GM23338 (cell line): ENCODE results near the gene NDUFA6. TPM values are rescaled to one million over a fixed set of nuclear protein-coding genes. Genes with fewer than 3 reads are reported as not detected.
A peak's percentile ranks its signal among the peaks of the same experiment; 100 is the strongest.

ENCODE experiments used
- ATAC-seq: fragments of 200-7000 bp; cut with Tn5 transposase; 3 replicates; pipeline ENCODE4 v1.9.1; 2020
- DNase-seq: peaks from one replicate; pipeline ENCODE4 v3.0.0-alpha.2; 2015; ENCODE audit warnings: low spot score
- H2AFZ ChIP-seq: fragments of 200-600 bp; sonication (generic); 2 replicates; pipeline ENCODE4 v1.8.0; 2016; ENCODE audit warnings: antibody characterized with exemption, mild to moderate bottlenecking, moderate library complexity
- H3F3A ChIP-seq: fragments of 200-600 bp; sonication (generic); replicated peaks from 2 replicates; pipeline ENCODE4 v1.8.0; 2017; ENCODE audit warnings: antibody characterized with exemption, mixed run types, low read depth
- H3K27ac ChIP-seq: fragments of 200-600 bp; sonication (generic); 2 replicates; pipeline ENCODE4 v1.6.1; 2016; ENCODE audit warnings: low read depth
- H3K27me3 ChIP-seq: fragments of 200-600 bp; sonication (generic); 2 replicates; pipeline ENCODE4 v1.8.0; 2016; ENCODE audit warnings: mild to moderate bottlenecking, mixed run types, moderate library complexity; ENCODE audit not compliant: insufficient read depth
- H3K36me3 ChIP-seq: fragments of 200-600 bp; sonication (generic); 2 replicates; pipeline ENCODE4 v1.8.0; 2016; ENCODE audit warnings: mild to moderate bottlenecking; ENCODE audit not compliant: insufficient read depth
- H3K4me1 ChIP-seq: fragments of 200-600 bp; sonication (generic); 2 replicates; pipeline ENCODE4 v1.8.0; 2016; ENCODE audit warnings: mild to moderate bottlenecking, moderate library complexity; ENCODE audit not compliant: insufficient read depth
- H3K4me2 ChIP-seq: fragments of 200-600 bp; sonication (generic); 2 replicates; pipeline ENCODE4 v1.7.1; 2017; ENCODE audit warnings: mixed run types
- H3K4me3 ChIP-seq: fragments of 200-600 bp; sonication (generic); 2 replicates; pipeline ENCODE4 v1.6.1; 2016; ENCODE audit warnings: mixed run types
- H3K79me2 ChIP-seq: fragments of 200-600 bp; sonication (generic); replicated peaks from 2 replicates; pipeline ENCODE4 v1.8.0; 2017; ENCODE audit warnings: mild to moderate bottlenecking; ENCODE audit not compliant: insufficient read depth
- H3K9me2 ChIP-seq: fragments of 200-600 bp; sonication (generic); 2 replicates; pipeline ENCODE4 v1.8.0; 2017; ENCODE audit not compliant: insufficient read depth
- H4K20me1 ChIP-seq: fragments of 200-600 bp; sonication (generic); replicated peaks from 2 replicates; pipeline ENCODE4 v1.8.0; 2017; ENCODE audit warnings: mild to moderate bottlenecking; ENCODE audit not compliant: insufficient read depth
- H3K27ac Mint-ChIP-seq: 2 replicates; pipeline ENCODE4 v1.8.0; 2020; ENCODE audit warnings: inconsistent platforms, mild to moderate bottlenecking, moderate library complexity, mixed read lengths
- H3K27me3 Mint-ChIP-seq: 3 replicates; pipeline ENCODE4 v1.8.0; 2022; ENCODE audit warnings: low read depth, mild to moderate bottlenecking, moderate library complexity, mixed read lengths, inconsistent platforms; ENCODE audit not compliant: insufficient read depth, poor library complexity
- H3K36me3 Mint-ChIP-seq: 3 replicates; pipeline ENCODE4 v1.8.0; 2021; ENCODE audit warnings: low read depth, mild to moderate bottlenecking, inconsistent platforms, moderate library complexity, mixed read lengths
- H3K4me1 Mint-ChIP-seq: 3 replicates; pipeline ENCODE4 v1.8.0; 2020; ENCODE audit warnings: mild to moderate bottlenecking, inconsistent platforms, mixed read lengths
- H3K4me3 Mint-ChIP-seq: 3 replicates; pipeline ENCODE4 v1.8.0; 2021; ENCODE audit warnings: moderate library complexity, mild to moderate bottlenecking, inconsistent platforms, mixed read lengths
- H3K9me3 Mint-ChIP-seq: 3 replicates; pipeline ENCODE4 v1.8.0; 2020; ENCODE audit warnings: moderate library complexity, mild to moderate bottlenecking, inconsistent platforms, mixed read lengths
- CTCF ChIP-seq, 2 experiments: fragments of 200-600 bp in 1 of 2; sonication (generic) in 1 of 2; conservative IDR thresholded peaks; 2 replicates each; pipeline versions ENCODE4 v1.5.1 to v1.6.1; 2016 to 2017; ENCODE audit warnings: antibody characterized with exemption in 2 of 2, low read depth in 2 of 2, mild to moderate bottlenecking in 2 of 2, moderate library complexity in 1 of 2
- NANOG ChIP-seq: IDR thresholded peaks from 2 replicates; pipeline ENCODE4 v1.6.1; 2016; ENCODE audit warnings: antibody characterized with exemption, borderline replicate concordance
- STAT1 ChIP-seq: IDR thresholded peaks from one replicate; pipeline ENCODE4 v1.6.1; 2016; ENCODE audit warnings: antibody characterized with exemption; ENCODE audit not compliant: unreplicated experiment
- polyA plus RNA-seq: library from polyadenylated mRNA; unstranded; fragments of >200 nt; fragmentation: Nextera tagmentation; extraction: Ambion mirVana; gene quantifications from 2 replicates; pipeline ENCODE4 v1.2.1, GENCODE V29; 2016
- total RNA-seq: library from RNA; depleted of rRNA; stranded (reverse); fragments of >200 nt; shearing (Covaris generic); gene quantifications from 2 replicates; pipeline ENCODE4 v1.2.3, GENCODE V29; 2014
- TF ChIP-seq, protein P1 (sequence below): fragments of 250-450 bp; sonication (Bioruptor Pico); IDR thresholded peaks from 2 replicates; pipeline ENCODE4 v1.5.0; 2020; ENCODE audit warnings: mild to moderate bottlenecking, moderate library complexity

The NDUFA6 gene
- total and polyA plus RNA-seq, 2 experiments from 2014 or later: 69.8 to 433 TPM

- H3K27me3 ChIP-seq: peaks cover 11% of the 10 kb centered on the region
- no peak overlapping the region for H3K27ac Mint-ChIP-seq
- H3K36me3 Mint-ChIP-seq: peaks cover 30% of the 10 kb centered on the region
- H3K9me3 Mint-ChIP-seq: peaks cover 2% of the 10 kb centered on the region; the same call in 2 of the 3 replicates
- peak overlapping the region; percentile 82 for H3K4me3 Mint-ChIP-seq
- H3K27me3 Mint-ChIP-seq: peaks cover 27% of the 10 kb centered on the region
- DNase-seq (no peak), ATAC-seq (peak; percentile 7)
- peaks cover 43% of the 10 kb centered on the region for H3K4me1 ChIP-seq
- TF ChIP-seq, protein P1, sequence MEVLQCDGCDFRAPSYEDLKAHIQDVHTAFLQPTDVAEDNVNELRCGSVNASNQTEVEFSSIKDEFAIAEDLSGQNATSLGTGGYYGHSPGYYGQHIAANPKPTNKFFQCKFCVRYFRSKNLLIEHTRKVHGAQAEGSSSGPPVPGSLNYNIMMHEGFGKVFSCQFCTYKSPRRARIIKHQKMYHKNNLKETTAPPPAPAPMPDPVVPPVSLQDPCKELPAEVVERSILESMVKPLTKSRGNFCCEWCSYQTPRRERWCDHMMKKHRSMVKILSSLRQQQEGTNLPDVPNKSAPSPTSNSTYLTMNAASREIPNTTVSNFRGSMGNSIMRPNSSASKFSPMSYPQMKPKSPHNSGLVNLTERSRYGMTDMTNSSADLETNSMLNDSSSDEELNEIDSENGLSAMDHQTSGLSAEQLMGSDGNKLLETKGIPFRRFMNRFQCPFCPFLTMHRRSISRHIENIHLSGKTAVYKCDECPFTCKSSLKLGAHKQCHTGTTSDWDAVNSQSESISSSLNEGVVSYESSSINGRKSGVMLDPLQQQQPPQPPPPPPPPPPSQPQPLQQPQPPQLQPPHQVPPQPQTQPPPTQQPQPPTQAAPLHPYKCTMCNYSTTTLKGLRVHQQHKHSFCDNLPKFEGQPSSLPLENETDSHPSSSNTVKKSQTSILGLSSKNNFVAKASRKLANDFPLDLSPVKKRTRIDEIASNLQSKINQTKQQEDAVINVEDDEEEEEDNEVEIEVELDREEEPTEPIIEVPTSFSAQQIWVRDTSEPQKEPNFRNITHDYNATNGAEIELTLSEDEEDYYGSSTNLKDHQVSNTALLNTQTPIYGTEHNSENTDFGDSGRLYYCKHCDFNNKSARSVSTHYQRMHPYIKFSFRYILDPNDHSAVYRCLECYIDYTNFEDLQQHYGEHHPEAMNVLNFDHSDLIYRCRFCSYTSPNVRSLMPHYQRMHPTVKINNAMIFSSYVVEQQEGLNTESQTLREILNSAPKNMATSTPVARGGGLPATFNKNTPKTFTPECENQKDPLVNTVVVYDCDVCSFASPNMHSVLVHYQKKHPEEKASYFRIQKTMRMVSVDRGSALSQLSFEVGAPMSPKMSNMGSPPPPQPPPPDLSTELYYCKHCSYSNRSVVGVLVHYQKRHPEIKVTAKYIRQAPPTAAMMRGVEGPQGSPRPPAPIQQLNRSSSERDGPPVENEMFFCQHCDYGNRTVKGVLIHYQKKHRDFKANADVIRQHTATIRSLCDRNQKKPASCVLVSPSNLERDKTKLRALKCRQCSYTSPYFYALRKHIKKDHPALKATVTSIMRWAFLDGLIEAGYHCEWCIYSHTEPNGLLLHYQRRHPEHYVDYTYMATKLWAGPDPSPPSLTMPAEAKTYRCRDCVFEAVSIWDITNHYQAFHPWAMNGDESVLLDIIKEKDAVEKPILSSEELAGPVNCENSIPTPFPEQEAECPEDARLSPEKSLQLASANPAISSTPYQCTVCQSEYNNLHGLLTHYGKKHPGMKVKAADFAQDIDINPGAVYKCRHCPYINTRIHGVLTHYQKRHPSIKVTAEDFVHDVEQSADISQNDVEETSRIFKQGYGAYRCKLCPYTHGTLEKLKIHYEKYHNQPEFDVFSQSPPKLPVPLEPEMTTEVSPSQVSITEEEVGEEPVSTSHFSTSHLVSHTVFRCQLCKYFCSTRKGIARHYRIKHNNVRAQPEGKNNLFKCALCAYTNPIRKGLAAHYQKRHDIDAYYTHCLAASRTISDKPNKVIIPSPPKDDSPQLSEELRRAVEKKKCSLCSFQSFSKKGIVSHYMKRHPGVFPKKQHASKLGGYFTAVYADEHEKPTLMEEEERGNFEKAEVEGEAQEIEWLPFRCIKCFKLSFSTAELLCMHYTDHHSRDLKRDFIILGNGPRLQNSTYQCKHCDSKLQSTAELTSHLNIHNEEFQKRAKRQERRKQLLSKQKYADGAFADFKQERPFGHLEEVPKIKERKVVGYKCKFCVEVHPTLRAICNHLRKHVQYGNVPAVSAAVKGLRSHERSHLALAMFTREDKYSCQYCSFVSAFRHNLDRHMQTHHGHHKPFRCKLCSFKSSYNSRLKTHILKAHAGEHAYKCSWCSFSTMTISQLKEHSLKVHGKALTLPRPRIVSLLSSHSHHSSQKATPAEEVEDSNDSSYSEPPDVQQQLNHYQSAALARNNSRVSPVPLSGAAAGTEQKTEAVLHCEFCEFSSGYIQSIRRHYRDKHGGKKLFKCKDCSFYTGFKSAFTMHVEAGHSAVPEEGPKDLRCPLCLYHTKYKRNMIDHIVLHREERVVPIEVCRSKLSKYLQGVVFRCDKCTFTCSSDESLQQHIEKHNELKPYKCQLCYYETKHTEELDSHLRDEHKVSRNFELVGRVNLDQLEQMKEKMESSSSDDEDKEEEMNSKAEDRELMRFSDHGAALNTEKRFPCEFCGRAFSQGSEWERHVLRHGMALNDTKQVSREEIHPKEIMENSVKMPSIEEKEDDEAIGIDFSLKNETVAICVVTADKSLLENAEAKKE (CRISPR knock-in tag): no peak
- TF ChIP-seq CTCF (conservative IDR thresholded peaks at IDR 0.05; ENCODE audit: low read depth in 2 of 2) (no peak), NANOG (no peak), STAT1 (no peak)
- peak overlapping the region; percentile 95 for H2AFZ ChIP-seq
- peak overlapping the region; percentile 96 for H3K4me2 ChIP-seq
- H3K9me2 ChIP-seq: no peaks in the 10 kb centered on the region; the same call in 1 of the 2 replicates
- H4K20me1 ChIP-seq: no peaks in the 10 kb centered on the region
- peaks cover 35% of the 10 kb centered on the region for H3K4me1 Mint-ChIP-seq
- no peaks in the 10 kb centered on the region; the same call in 1 of the 2 replicates for H3K79me2 ChIP-seq
- H3F3A ChIP-seq: peaks cover 14% of the 10 kb centered on the region
- 0 out of 2 replicates have a peak overlapping the region, but pooled peaks have one; percentile 63 for H3K27ac ChIP-seq
- no peaks in the 10 kb centered on the region for H3K36me3 ChIP-seq
- H3K4me3 ChIP-seq: peak overlapping the region; percentile 82
These were observed 20.6 kb downstream of the NDUFA6 start for GRCh38 chr22:42069801-42070516.
